Activated CD4-positive, CD25-positive, alpha-beta regulatory T cell treated with anti-CD3 and anti-CD28 coated beads, Interleukin-2, amount 50 U/mL, for 72 hours (primary cell): ENCODE results near the gene DPT.
"Not testable (repeated sequence)": the region's sequence is repeated elsewhere in the genome, so short reads cannot be mapped to it uniquely, and the experiment has no call there.

Source experiments
- DNase-seq: peaks from one replicate; pipeline ENCODE4 v3.0.0; 2021

DPT gene

DNA sequence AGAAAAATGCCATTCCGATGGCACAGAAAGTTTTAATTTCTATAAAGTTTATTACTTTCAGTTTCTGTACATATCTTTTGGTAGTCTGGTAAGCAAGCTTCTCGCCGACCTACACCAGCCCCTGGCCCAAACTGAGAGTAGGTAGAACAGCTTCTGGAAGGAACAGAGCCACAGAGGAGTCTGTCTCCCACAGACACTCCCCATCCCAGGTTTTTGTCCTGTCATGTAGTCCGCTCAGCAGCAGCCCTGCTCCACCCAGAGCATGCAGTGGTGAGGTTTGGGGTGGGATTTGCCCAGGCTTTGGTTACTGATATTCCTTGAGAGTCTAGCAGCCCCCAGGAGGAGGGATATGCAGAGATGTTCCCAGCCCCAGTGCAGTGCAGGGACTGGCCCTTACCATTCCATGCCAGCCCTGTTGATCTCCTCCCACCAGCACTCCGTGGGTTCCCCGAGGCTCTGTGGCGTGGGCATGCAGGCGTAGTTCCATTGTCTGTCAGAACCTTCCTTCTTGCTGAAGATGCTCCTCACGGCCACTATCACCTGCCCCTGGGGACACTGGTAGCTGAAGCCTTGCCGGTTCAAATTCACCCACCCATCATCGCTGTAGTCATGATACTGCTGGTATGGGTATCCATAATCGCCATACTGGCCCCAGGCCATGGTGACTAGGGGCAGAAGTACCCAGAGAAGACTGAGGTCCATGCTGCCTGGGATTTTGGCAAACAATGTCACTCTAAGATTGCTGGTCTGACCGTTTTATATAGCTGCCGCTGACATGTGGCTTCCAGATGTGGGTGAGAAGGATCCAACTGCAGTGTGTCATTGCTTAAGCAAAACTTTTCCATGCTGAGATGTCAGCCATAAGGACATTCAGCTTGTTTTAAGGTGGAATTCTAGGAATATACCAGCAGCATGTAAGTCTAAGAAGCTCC lies at the start of gene DPT:
TSS of gene DPT (minus strand) at position 734 of the 932 bp plus-strand sequence. CDS start at position 702, 32 bp downstream.
- no peak for DNase-seq

DNA sequence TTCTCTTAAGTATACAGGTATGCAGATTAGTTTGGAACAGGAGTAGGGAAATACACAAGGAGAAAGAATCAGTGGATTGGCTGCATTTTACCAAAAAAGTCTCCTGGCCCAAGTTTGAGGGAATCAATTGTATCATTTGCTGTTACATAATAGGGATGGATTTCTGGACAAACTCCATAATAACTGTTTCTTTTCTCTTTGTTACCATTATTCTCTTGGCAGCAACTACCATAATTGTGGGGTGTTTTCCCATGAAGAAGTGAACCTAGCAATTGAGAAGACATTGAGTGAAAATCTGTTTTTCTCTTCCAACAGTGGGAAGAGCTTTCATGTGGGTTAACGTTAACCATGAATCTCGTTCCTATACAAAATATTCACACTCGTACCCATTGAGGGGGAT lies 46.4 kb upstream of the DPT start:
- DNase-seq: no peak

DNA sequence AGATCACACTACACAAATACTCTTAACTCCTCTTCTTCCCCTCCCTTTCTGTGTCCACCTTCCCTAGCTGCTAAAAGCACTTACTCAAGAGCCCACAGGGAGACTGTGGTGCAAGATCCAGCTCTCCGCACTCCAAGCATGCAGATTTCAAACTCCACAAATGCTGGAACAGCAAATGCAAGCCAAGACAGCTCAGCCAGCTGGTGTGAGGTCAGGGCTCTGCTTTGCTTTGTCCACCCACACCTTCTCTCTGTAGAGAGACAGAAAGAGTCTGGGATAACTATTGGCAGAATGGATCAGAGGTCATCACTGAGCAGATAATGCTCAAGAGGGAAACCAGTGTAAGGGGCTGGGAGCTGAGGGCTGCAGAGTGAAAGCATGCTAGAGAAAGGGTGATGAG lies 45.2 kb upstream of the DPT start:
- no peak for DNase-seq

DNA sequence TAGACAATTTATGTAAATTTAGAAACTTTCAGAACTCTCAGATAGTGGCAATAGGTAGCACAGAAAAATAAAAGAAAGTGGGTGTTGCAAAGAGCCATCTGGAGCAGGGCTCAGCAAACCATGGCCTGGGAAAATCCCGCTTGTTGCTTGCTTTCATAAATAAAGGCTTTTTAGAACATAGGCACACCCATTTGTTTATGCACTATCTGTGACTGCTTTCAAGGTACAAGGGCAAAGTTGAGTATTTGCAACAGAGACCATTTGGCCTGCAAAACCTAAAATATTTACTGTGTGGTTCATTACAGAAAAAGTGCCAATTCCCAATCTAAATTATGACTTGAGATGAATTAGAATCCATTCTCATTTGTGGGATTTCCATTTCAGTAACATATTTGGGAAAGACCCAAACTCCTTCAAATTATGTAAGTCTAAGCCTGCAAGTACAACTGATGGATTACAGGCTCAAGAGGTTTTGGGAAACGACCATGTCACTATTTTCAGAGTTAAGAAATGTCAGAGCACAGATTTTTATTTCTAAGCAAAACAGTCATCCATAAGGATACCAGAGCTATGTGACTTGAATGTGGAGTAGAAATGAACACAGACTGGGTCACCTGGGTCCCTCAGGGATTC lies 43.5 kb upstream of the DPT start:
- no peak for DNase-seq

DNA sequence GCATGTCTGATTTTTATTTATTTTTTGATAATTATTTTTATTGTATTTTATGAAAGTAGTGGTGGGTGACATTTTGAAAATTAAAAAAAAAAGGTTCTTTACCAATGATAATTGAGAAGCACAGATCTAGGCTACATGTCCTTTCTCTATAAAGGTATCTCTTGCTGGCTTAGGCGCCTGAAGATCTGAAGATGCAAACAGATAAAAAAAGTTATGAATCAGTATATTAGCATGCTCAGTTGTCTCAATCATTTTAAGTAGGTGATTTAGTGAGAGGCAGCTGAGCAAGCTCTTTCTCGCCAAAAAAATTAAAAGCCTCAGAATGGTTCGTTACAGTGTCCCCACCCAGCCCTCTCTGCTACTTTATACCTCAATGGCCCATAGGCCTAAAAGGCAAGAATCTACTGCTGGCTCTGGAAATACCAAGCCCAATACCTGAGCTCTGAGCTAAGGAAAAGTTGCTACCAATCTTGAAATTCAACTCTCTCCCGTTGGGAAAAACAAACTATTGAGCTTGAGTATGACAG lies 42.2 kb upstream of the DPT start:
- DNase-seq: no peak

DNA sequence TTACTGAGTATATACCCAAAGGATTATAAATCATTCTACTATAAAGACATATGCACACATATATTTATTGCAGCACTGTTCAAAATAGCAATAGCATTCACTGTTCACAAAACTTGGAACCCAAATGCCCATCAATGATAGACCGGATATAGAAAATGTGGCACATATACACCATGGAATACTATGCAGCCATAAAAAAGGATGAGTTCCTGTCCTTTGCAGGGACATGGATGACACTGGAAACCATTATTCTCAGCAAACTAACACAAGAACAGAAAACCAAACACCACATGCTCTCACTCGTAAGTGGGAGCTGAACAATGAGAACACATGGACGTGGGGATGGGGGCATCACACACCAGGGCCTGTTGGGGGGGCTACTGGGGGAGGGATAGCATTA lies 40.9 kb upstream of the DPT start:
- not testable (repeated sequence) for DNase-seq

DNA sequence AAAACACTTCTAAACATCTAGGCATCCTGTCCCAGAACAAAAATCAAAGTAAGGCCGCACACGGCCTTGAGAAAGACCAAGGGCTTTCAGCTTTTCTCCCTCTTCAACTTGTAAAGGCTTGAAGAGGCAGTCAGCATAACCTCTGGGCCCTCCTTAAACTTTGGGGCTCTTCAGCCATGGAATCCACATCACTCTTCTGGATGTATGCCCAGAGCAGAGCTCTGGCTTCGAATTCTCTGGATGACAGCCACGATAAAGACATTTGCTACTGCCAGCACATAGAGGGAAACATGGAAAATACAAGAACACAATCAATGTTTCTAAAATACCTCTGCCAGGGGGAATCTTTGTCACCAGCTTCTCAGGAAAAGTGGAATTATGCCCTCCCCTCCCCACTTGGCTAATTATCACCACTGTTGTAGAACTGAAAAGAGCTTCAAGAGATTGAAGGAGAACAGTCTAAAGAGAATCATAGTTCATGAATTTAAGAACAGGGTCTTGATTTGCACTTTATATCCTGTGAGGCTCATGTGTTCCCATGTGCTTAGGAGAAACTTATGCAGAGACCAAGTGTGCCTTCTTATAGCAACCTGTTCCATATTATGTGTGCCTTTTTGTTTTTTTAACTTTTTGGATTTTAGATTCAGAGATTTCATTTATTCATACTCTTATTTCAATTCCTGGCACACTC lies 39.0 kb upstream of the DPT start:
- no peak for DNase-seq

DNA sequence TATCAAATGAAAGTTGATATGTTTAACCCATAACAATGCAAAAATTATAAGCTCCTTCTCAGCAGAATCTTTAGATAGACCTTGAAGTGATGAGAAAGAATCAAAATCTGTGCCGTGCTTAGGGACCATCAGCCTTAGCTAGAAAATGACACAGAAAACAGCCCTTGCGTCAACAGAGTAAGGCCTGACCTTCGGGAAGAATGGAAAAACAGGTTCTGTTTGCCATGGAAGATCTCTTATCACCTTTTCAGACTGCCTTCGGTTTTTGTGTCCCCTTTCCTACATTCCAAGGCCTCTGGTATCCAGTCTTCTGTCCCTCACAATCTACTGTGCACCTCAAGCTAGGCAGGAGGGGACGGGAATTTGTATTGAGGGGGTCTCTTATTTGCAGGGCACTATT lies 37.6 kb upstream of the DPT start:
- no peak for DNase-seq

DNA sequence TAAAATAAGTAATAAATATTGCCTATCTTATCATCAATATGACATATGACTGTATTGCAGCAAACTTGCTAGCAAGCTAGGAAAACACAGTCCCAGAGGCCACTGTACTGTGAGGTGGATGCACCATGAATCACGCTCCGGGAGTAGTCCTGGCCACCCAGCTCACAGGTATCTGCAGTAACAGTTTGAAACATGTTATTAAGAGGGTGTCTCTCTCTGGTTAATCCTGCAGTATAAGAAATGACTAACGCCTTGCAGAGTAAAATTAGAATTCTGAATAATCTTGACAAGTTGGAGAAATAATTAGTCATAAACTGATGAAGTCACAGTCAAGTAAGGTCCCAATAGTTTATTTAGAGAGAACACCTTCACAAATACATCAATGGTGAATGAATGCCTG lies 34.0 kb upstream of the DPT start:
- DNase-seq: no peak

DNA sequence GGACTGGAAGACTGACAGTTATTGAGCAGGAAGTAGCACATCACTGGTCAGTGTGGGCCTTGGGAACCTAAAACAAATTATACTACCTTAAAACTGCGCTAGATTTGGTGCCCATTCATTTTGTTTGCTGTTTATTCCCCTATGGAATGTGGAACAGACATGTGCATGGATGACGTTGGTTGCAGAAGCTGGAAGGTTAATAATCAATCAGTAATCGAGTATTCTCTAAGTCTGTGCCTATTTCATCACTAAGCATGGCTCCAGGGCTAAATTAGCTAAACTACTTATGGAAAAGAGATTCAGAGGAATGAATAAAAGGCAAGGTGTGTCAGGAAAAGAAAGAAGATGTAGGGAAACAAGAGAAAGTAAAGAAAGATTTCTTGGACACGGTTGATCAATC lies 33.5 kb upstream of the DPT start:
- no peak for DNase-seq

DNA sequence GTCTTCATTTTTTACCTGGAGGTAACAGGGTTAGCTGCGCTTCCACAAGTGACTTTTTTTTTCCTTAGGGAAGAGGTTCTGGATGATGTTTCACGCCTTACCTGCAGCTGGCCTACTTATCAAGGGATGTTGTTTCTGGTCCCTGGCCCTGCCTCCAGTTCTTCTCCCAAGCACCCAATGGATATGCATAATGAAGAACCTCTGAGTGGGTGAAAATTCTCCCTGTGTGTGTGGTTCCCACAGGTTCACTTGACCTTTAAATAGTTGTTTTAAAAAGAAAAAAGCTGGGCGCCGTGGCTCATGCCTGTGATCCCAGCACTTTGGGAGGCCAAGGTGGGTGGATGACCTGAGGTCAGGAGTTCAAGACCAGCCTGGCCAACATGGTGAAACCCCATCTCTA lies 31.8 kb upstream of the DPT start:
- no peak for DNase-seq

DNA sequence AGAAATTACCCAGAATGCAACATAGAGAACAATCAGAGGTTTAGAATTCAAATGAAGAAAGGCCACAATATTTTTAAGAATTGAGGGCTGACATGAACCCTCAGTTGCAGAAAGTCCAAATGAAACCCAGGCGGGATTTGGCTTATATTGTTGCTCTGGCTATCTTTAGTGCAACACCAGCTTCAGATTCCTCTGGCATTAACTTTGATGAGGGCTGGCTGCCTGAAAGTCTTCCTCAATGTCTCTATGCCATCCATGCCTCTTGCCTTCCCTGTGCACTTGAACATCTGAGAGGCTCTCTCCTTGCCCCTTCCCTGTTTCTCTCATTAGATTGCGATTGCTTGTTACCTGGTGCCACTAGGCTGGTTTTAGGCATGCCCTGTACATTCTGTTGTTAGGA lies 31.2 kb upstream of the DPT start:
- DNase-seq: no peak

DNA sequence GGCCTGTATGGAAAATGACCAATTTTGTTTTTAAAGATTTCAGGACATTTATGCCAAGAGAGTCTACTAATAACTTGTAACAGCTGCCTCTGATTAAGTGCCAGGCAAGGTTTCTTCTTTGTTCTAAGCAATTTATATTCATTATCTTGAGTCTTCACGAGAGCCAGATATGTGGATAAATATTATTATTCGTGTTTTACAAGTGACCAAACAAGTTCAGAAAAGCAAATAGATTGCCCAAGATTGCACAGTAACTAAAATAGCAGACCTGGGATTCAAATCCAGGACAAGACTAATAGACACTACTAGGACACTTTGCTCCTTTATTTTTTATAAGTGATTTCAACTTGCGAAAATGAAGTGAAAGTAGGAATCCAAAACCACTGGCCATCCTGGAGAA lies 30.1 kb upstream of the DPT start:
- DNase-seq: no peak

DNA sequence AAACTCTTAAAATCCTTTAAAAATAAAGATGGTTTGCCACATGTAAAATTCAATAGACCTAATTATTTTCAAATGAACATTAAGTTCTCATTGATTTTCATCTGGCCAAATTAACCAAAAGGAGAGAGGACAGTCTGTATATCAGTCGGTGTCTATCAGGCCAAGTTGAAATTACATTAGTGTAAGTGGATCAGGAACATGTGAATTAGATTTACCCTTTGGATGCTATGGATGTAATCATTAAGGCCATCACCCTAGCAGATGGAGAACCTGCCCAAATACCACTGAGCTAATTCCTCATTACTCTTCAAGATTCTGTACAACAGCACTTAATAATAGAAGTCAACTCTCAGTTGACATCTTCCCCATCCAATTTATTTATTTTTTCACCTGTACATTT lies 29.5 kb upstream of the DPT start:
- no peak for DNase-seq

DNA sequence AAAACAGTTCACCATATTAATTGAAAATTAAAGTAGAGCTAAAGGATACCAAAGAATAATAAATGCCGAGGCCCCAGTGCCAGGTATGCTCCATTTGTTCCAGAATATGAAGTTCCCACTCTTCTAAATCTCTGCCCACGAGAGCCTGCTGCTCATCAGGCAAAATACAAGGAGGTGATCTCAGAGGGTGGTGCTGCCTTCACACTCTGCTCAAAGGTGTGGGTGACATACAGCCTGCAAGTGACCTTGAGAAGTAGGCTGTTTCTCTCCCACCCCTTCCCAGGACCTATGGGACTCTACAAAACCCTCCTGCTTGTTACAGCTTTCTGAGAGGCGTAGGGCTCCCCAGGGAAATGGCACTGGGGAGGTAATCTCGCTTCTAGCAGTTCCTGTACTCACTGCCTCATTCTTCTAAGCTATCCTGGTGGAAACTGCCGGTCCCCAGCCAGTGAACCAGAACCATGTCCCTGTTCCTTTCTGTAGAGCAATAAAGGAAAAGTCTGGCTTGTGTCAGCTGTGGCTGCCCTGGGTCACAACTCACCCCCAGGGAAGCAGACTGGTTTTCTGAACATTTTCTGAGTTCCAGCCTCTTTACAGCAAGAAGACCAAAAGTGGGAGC lies 26.9 kb upstream of the DPT start:
- no peak for DNase-seq

DNA sequence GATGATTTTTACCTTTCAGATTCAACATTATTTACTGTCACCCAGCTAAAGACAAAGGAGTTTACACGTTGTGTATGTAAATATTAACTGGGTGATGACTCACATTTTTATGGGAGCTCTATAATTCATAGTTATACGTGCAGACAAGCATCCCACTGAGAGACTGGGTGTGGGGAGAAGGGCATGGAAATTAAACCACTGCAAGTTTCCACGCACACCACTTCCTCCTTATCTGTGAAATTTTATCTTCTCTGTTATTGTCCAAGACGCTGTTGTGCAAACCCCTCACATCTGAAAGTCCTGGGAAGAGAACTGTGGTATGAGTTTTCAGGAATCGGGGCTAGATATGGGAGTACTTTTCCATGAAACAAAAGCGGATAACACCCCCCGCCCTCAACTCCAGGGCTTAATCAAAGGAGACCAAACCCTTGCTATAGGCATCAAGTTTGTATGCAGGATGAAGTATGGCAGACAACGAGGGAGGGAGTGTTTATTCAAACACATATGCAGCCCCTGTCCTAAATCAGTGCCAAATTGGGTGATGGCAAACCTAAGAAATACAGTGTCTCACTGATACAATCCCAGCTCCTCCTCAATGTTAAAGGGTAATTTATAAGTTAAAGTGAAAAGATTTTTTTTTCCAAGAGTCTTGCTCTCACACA lies 23.3 kb upstream of the DPT start:
- DNase-seq: no peak

DNA sequence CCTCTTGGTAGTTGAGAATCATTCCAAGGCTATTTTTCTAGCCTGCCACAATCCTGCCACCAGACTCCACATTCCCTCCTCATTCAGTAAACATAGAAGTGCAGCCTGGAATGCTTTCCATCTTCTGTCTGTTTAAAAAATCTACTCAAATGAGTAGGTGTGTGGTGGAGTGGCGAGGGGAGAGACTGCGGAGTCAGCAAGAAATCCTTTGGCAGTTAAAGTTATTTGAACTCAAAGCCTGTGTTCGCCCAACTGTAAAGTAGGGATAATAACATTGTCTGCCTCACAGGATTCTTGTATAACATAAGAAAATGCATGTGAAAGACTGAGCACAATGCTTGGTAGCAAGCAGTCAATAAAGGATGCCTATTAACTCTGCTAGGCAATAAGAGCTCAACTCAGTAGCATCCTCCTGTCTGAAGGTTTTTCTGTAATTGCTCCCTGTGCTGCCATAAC lies 22.2 kb upstream of the DPT start:
- DNase-seq: no peak

DNA sequence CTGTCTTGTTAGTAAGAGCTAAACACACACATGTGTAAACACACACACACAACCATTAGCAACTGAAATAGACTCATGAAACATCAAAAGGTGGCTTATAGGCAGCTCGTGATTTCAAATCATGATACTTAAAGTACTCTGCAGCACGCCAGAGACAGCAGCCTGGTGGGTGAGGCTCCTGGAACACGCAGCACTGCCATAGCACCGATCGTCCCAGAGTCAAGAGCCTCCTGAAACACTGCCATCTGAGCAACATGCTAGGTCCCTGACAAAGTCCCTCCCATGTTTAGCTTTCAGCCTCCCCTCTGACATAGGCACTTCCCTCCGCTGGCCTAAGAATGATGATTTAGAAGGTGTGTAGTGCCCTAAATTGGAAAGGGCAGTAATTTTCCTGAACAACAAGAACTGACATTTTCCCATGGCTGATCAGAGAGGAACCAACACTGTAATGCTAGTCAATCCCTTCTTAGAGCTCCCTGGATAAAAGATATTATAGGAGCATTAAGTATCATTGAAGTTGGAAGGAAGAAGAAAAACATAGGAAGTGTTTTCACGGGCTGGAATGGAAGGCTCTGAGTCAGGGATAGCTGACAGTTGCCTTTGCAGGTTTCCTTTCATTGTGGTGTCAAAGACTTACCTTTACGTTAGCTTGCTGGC lies 14.1 kb upstream of the DPT start:
- no peak for DNase-seq

DNA sequence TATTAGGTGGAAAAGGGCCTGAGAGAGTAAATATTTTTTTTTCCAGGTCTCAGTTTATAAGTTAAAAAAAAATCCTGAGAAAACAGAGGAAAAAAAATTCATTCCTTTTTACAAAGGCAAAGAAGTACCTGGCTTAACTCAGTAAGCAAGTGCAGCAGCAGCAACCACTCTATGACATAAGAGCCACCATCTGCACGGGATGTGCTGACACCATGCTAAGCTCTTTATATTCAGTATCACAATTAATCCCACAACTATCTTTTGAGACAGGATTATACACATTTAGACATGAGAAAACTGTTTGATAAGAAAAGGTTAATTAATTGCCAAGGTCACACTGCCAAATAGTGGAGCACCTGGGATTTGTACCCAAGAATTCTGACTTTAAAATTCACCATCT lies 13.4 kb upstream of the DPT start:
- DNase-seq: no peak

DNA sequence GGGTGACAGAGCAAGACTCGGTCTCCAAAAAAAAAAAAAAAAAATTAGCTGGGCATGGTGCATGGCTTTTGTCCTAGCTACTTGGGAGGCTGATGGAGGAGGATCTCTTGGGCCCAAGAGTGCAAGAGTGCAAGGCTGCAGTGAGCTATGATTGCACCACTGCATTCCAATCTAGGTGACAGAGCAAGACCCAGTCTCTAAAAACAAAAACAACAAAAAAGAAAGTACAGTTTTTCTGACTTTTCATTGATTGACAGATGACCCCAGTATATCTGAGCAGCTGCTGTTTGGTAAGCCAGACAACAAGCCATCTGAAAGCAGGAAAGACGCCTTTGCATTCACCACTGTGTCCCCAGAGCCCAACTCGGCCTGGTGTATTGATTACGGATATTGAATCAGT lies 10.9 kb upstream of the DPT start:
- no peak for DNase-seq

DNA sequence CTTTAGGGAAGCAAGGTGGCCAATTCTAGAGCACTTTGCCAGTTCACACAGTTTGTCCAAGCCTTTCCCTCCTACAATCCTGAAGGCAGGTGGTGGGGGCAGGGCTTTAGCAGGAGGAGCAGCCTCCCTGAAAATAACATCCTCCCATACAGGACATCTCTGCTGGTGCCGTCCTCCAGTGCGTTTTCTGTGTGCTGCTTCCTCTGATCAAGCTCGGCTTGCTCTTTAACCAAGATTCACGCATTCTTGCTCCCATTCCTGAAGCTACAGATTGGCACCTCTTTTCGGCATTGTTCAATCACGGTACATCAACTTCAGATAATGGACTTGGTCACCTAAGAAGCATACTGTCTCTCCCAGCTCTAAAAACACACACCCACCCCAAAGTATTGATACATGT lies 7.5 kb upstream of the DPT start:
- DNase-seq: no peak

DNA sequence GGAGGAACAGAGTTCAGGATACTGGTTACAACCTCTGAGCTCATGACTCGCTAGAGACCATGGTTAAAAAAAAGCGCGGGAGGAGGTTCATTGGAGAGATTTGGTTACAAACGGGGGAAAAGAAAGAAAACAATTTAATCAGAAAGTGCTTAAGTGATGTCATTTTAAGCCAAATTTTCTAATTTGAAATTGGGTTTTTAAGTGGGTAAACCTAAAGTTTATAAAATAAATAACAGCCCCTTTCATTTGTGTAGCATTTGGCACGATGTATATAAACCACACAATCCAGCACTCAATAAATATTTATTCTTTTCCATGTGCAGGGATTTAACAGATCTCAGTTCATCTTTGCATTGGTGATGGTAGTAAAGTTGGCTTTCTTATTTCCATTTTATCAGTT lies 7.0 kb upstream of the DPT start:
- DNase-seq: no peak
